B cell (primary cell): ENCODE measurements around the gene DNTT. TPM values are rescaled to one million over a fixed set of nuclear protein-coding genes. Genes with fewer than 3 reads are reported as not detected.

Experiments
- ATAC-seq: fragments of 200-7000 bp; cut with Tn5 transposase; one replicate; pipeline ENCODE4 v1.10.0; 2021; ENCODE audit warnings: low read depth, mild to moderate bottlenecking, moderate number of reproducible peaks, moderate library complexity
- CTCF ChIA-PET: fragments of 350-600 bp; sonication (Branson Sonifier 250); formaldehyde crosslinking; loops from one replicate; lab custom pipeline; 2021; ENCODE audit warnings: antibody characterized with exemption, inconsistent platforms; lab: Charles Lee
- POLR2A ChIA-PET: fragments of 350-600 bp; sonication (Branson Sonifier 250); formaldehyde crosslinking; loops from one replicate; lab custom pipeline; 2021; ENCODE audit warnings: antibody characterized with exemption; lab: Charles Lee
- DNase-seq: peaks from one replicate; pipeline ENCODE4 v3.0.0; 2013
- H2AFZ ChIP-seq: 2 replicates; pipeline ENCODE4 v1.6.1; 2012; ENCODE audit warnings: mild to moderate bottlenecking, low read depth, low read length; ENCODE audit not compliant: insufficient read depth, poor library complexity, severe bottlenecking
- H3K27ac ChIP-seq, 2 donors: 1 replicate in 1 of 2; 2 replicates in 1 of 2; pipeline ENCODE4 v1.5.1; 2012 to 2013; ENCODE audit warnings: low read length in 2 of 2, mild to moderate bottlenecking in 2 of 2, moderate library complexity in 1 of 2
- H3K27me3 ChIP-seq, 4 experiments: fragments of 200-600 bp in 1 of 4; sonication (generic) in 1 of 4; replicated peaks in 1 of 4; 1 replicate in 2 of 4; 2 replicates in 2 of 4; pipeline versions ENCODE4 v1.6.1 to v1.7.0; 2013 to 2016; ENCODE audit warnings: low read length in 3 of 4, mild to moderate bottlenecking in 2 of 4, mixed read lengths in 1 of 4, moderate library complexity in 1 of 4; ENCODE audit not compliant: insufficient read depth in 4 of 4, control insufficient read depth in 3 of 4; ENCODE audit errors: control extremely low read depth in 1 of 4
- H3K36me3 ChIP-seq, 2 experiments: replicated peaks in 1 of 2; 1 replicate in 1 of 2; 2 replicates in 1 of 2; pipeline versions ENCODE4 v1.6.1 to v1.7.1; 2013; ENCODE audit warnings: low read length in 1 of 2; ENCODE audit not compliant: insufficient read depth in 2 of 2, control insufficient read depth in 1 of 2; ENCODE audit errors: control extremely low read depth in 1 of 2, extremely low read depth in 1 of 2
- H3K4me1 ChIP-seq, 2 donors: fragments of 200-600 bp in 1 of 2; sonication (generic) in 1 of 2; 1 replicate in 1 of 2; 2 replicates in 1 of 2; pipeline versions ENCODE4 v1.5.1 to v1.6.1; 2013 to 2017; ENCODE audit warnings: low read length in 2 of 2; ENCODE audit not compliant: control insufficient read depth in 2 of 2, insufficient read depth in 2 of 2
- H3K4me2 ChIP-seq: replicated peaks from 2 replicates; pipeline ENCODE3; 2012; ENCODE audit warnings: mild to moderate bottlenecking, low read depth, low read length; ENCODE audit not compliant: poor library complexity, severe bottlenecking
- H3K4me3 ChIP-seq, 5 experiments: fragments of 200-600 bp in 1 of 5; sonication (generic) in 1 of 5; 1 replicate in 3 of 5; 2 replicates in 2 of 5; pipeline versions ENCODE4 v1.5.1 to v1.7.0; 2011 to 2016; ENCODE audit warnings: low read length in 4 of 5, mild to moderate bottlenecking in 4 of 5, low read depth in 2 of 5, control low read depth in 1 of 5, moderate library complexity in 1 of 5; ENCODE audit not compliant: insufficient read depth in 1 of 5; ENCODE audit errors: control extremely low read depth in 1 of 5, extremely low read depth in 1 of 5
- H3K79me2 ChIP-seq: fragments of 200-600 bp; sonication (generic); one replicate; pipeline ENCODE4 v1.6.0; 2016; ENCODE audit warnings: low read length; ENCODE audit not compliant: control insufficient read depth, insufficient read depth
- H3K9ac ChIP-seq: fragments of 200-600 bp; sonication (generic); 2 replicates; pipeline ENCODE4 v1.6.1; 2017; ENCODE audit warnings: mild to moderate bottlenecking, low read length, moderate library complexity
- H3K9me3 ChIP-seq, 3 donors: one replicate each; pipeline versions ENCODE4 v1.6.1 to v1.7.1; 2013; ENCODE audit warnings: low read length in 2 of 3; ENCODE audit not compliant: control insufficient read depth in 2 of 3, insufficient read depth in 1 of 3; ENCODE audit errors: control extremely low read depth in 1 of 3
- H4K20me1 ChIP-seq: 2 replicates; pipeline ENCODE4 v1.6.0; 2012; ENCODE audit warnings: mild to moderate bottlenecking, low read length; ENCODE audit not compliant: insufficient read depth, control insufficient read depth, poor library complexity, severe bottlenecking
- H3K27ac Mint-ChIP-seq: one replicate; pipeline ENCODE4 v1.8.0; 2021; ENCODE audit warnings: mixed read lengths
- H3K27me3 Mint-ChIP-seq: one replicate; pipeline ENCODE4 v1.8.0; 2021; ENCODE audit warnings: mixed read lengths
- H3K4me1 Mint-ChIP-seq: one replicate; pipeline ENCODE4 v1.8.0; 2021; ENCODE audit warnings: mixed read lengths
- H3K4me3 Mint-ChIP-seq: one replicate; pipeline ENCODE4 v1.8.0; 2021; ENCODE audit warnings: mixed read lengths
- H3K9me3 Mint-ChIP-seq: one replicate; pipeline ENCODE4 v1.8.0; 2022; ENCODE audit warnings: mixed read lengths; ENCODE audit not compliant: insufficient read depth
- EZH2 ChIP-seq: IDR thresholded peaks from 2 replicates; pipeline ENCODE4 v1.6.1; 2012; ENCODE audit warnings: borderline replicate concordance, low read depth, mild to moderate bottlenecking, moderate library complexity, low read length; ENCODE audit not compliant: insufficient read depth, poor library complexity, severe bottlenecking
- WGBS: methylation state at CpG from one replicate; pipeline ENCODE4 v1.1.5; 2013; ENCODE audit warnings: missing lambda C conversion rate; ENCODE audit not compliant: insufficient coverage; 5-methylcytosine and 5-hydroxymethylcytosine counted together
- intact Hi-C: fragments of 100-400 bp; cut with micrococcal nuclease; formaldehyde crosslinking; loops from one replicate; pipeline ENCODE4 v1.10.0; 2022
- polyA plus RNA-seq: library from polyadenylated mRNA; depleted of rRNA; stranded (reverse); fragments of >200 nt; gene quantifications from 2 replicates; pipeline ENCODE4 v1.2.3, GENCODE V29; 2012
- total RNA-seq, 2 donors: library from RNA; stranded (reverse); fragments of 120-200 nt in 1 of 2; gene quantifications; 1 replicate in 1 of 2; 2 replicates in 1 of 2; pipeline versions ENCODE4 v1.2.3 to v1.2.4, GENCODE V29; 2013 to 2022
- TF ChIP-seq, protein P1 (sequence below): fragments of 200-600 bp; IDR thresholded peaks from one replicate; pipeline ENCODE4 v1.8.0; 2022; ENCODE audit warnings: antibody characterized with exemption, mild to moderate bottlenecking

DNTT gene
- total and polyA plus RNA-seq, 2 donors (not counting 1 experiment from before 2014, with no cell fraction given), result not detected

DNA sequence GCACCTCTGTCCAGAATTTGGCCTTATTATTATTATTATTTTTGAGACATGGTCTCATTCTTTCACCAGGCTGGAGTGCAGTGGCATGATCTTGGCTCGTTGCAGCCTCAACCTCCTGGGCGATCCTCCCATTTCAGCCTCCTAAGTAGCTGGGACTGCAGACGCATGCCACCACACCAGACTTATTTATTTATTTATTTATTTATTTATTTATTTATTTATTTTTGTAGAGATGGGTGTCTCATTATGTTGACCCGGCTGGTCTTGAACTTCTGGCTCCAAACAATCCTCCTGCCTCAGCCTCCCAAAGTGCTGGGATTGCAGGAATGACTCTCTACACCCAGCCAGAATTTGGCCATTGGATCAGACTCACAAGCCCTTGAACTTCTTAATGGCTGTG is 39.3 kb upstream of the DNTT start:
- WGBS, result no CpG with 5 or more reads among the region's 4 CpGs
- POLR2A ChIA-PET, result interaction anchor here (0.7 kb wide), 1 partner anchor 1108 kb away, joined by 3 read pairs; no protein-coding TSS in a partner anchor

DNA sequence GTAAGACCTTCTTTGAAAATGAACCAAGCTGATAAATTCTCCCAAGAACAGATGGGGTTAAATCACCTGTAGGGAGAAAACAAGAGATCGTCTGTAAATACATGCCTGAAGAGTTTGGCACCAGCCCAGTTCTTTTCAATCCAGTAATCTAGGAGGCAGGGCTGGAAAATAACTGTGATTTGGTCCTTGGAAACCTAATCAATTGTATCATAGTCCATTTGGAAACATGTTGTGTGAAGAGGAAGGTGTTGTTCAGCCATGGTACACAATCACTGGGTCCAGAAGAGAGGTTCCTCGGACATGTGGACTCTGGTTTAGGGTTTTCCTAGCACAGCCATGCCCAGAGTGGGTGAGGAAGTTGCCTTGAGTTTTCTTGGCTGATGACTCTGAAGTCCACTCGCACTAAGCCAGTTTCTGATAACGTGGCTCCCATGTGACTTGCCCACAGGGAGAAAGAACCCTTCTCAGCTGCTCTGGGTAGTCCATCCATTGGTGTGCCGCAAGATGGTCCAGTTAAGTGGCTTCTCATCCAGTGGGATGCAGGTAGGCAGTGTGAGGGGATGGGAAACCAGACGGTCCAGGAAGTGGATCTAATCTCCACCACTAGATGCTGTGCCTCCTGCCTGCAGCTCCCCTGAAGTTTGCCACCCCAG is 38.0 kb upstream of the DNTT start:
- peak overlapping the region; percentile 24 to 88 for H3K27ac ChIP-seq
- peaks cover 0 to 52% of the 10 kb centered on the region in 2 experiments for H3K36me3 ChIP-seq
- peak overlapping the region; percentile 90 for H3K27ac Mint-ChIP-seq
- intact Hi-C loops, result no loop called here
- WGBS, result 85% methylated on average over 3 of the region's 6 CpGs
- H3K9me3 Mint-ChIP-seq, result no peaks in the 10 kb centered on the region
- no peak overlapping the region for H2AFZ ChIP-seq
- H3K4me1 Mint-ChIP-seq, result peaks cover 81% of the 10 kb centered on the region
- no peaks in the 10 kb centered on the region for H3K27me3 ChIP-seq
- no peak for TF ChIP-seq EZH2
- TF ChIP-seq, protein P1, sequence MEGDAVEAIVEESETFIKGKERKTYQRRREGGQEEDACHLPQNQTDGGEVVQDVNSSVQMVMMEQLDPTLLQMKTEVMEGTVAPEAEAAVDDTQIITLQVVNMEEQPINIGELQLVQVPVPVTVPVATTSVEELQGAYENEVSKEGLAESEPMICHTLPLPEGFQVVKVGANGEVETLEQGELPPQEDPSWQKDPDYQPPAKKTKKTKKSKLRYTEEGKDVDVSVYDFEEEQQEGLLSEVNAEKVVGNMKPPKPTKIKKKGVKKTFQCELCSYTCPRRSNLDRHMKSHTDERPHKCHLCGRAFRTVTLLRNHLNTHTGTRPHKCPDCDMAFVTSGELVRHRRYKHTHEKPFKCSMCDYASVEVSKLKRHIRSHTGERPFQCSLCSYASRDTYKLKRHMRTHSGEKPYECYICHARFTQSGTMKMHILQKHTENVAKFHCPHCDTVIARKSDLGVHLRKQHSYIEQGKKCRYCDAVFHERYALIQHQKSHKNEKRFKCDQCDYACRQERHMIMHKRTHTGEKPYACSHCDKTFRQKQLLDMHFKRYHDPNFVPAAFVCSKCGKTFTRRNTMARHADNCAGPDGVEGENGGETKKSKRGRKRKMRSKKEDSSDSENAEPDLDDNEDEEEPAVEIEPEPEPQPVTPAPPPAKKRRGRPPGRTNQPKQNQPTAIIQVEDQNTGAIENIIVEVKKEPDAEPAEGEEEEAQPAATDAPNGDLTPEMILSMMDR, result no peak
- H3K9me3 ChIP-seq, result no peaks in the 10 kb centered on the region
- DNase-seq (no peak), ATAC-seq (no peak)
- ChIA-PET POLR2A (no interaction called here), CTCF (interaction anchor here (1.1 to 8.7 kb wide), 6 partner anchors 9 to 52 kb away, joined by 3 to 153 read pairs (median 4); no protein-coding TSS in a partner anchor)
- H3K4me1 ChIP-seq, result peaks cover 70 to 73% of the 10 kb centered on the region in 2 donors
- H3K4me2 ChIP-seq, result peak overlapping the region; percentile 83
- no peaks in the 10 kb centered on the region for H3K27me3 Mint-ChIP-seq
- H3K79me2 ChIP-seq, result peaks cover 100% of the 10 kb centered on the region
- H3K4me3 Mint-ChIP-seq, result peak overlapping the region; percentile 97
- peak overlapping the region; percentile 91 for H3K9ac ChIP-seq
- H4K20me1 ChIP-seq, result peaks cover 71% of the 10 kb centered on the region
- peak overlapping the region in 3 of 5 experiments; percentile 7 to 96 (median 15) for H3K4me3 ChIP-seq

More for the DNA sequence above, 39.3 kb upstream of the DNTT start:
- Mint-ChIP-seq H3K4me1 (peaks cover 89% of the 10 kb centered on the region), H3K4me3 (peak overlapping the region; percentile 62), H3K9me3 (no peaks in the 10 kb centered on the region), H3K27me3 (no peaks in the 10 kb centered on the region), H3K27ac (peak overlapping the region; percentile 73)
- intact Hi-C loops, result no loop called here
- Histone ChIP-seq H2AFZ (no peak overlapping the region), H3K4me1 (peaks cover 82 to 85% of the 10 kb centered on the region in 2 donors), H3K9me3 (no peaks in the 10 kb centered on the region), H3K27ac (peak overlapping the region in 1 of 2 donors; percentile 88), H3K27me3 (no peaks in the 10 kb centered on the region), H3K36me3 (peaks cover 0 to 54% of the 10 kb centered on the region in 2 experiments), H3K9ac (no peak overlapping the region), H4K20me1 (peaks cover 81% of the 10 kb centered on the region), H3K79me2 (peaks cover 100% of the 10 kb centered on the region), H3K4me3 (no peak overlapping the region), H3K4me2 (peak overlapping the region; percentile 83)
- TF ChIP-seq, protein P1, result no peak
- no peak for ATAC-seq
- CTCF ChIA-PET, result interaction anchor here (0.8 to 15.0 kb wide), 4 partner anchors 28 to 34 kb away, joined by 3 to 111 read pairs (median 7); no protein-coding TSS in a partner anchor
- no peak for DNase-seq
